ENCODE measurements around the gene NRGN.

DNA sequence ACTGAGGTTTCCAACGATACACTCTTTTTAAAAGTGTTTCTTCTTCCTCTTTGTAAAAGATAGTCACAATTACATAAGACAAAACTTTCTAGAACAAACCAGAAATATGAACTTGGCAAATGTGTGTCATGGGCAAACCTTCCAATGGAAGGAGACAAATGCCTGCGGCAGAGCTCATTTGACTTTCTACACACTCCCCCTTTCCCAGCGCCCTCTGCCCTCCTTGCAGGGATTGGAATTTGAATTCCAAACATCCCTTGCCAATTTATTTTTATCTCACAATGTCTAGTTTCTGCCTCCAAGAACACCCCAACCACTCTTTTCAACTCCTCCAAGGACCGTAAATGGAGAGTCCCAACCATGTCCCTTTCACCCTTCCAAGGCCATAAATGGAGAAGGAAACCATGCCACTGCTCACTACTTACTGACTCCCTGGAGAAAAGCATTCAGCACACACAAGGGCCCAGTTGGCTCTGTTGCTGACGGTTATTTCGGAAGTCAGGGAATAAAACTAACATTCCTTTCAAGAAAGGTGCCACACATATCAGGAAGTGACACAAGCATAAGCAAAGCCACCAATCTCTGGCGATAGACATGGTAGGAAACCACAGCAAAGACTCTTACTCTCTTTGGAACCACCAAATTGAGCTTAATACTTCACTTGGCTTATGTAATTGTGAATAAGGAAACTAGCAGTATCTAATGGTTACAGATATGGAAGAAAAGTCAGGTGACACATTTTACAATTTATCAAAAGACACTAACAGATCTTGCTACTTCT, 37.3 kb downstream of the NRGN start:
- TF ChIP-seq, protein P1, sequence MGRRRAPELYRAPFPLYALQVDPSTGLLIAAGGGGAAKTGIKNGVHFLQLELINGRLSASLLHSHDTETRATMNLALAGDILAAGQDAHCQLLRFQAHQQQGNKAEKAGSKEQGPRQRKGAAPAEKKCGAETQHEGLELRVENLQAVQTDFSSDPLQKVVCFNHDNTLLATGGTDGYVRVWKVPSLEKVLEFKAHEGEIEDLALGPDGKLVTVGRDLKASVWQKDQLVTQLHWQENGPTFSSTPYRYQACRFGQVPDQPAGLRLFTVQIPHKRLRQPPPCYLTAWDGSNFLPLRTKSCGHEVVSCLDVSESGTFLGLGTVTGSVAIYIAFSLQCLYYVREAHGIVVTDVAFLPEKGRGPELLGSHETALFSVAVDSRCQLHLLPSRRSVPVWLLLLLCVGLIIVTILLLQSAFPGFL (CRISPR knock-in tag; IDR thresholded peaks at IDR 0.05; ENCODE audit: borderline replicate concordance) = no peak
- TF ChIP-seq, protein P2, sequence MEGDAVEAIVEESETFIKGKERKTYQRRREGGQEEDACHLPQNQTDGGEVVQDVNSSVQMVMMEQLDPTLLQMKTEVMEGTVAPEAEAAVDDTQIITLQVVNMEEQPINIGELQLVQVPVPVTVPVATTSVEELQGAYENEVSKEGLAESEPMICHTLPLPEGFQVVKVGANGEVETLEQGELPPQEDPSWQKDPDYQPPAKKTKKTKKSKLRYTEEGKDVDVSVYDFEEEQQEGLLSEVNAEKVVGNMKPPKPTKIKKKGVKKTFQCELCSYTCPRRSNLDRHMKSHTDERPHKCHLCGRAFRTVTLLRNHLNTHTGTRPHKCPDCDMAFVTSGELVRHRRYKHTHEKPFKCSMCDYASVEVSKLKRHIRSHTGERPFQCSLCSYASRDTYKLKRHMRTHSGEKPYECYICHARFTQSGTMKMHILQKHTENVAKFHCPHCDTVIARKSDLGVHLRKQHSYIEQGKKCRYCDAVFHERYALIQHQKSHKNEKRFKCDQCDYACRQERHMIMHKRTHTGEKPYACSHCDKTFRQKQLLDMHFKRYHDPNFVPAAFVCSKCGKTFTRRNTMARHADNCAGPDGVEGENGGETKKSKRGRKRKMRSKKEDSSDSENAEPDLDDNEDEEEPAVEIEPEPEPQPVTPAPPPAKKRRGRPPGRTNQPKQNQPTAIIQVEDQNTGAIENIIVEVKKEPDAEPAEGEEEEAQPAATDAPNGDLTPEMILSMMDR (IDR thresholded peaks at IDR 0.05) = no peak
- TF ChIP-seq ZNF423 (CRISPR knock-in tag; IDR thresholded peaks at IDR 0.05) (no peak), SP1 (CRISPR knock-in tag; conservative IDR thresholded peaks at IDR 0.05) (no peak)
- TF ChIP-seq, protein P3, sequence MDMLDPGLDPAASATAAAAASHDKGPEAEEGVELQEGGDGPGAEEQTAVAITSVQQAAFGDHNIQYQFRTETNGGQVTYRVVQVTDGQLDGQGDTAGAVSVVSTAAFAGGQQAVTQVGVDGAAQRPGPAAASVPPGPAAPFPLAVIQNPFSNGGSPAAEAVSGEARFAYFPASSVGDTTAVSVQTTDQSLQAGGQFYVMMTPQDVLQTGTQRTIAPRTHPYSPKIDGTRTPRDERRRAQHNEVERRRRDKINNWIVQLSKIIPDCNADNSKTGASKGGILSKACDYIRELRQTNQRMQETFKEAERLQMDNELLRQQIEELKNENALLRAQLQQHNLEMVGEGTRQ (CRISPR knock-in tag; IDR thresholded peaks at IDR 0.05) = no peak
